ENCODE measurements around the gene SSR4.

Gene SSR4

DNA sequence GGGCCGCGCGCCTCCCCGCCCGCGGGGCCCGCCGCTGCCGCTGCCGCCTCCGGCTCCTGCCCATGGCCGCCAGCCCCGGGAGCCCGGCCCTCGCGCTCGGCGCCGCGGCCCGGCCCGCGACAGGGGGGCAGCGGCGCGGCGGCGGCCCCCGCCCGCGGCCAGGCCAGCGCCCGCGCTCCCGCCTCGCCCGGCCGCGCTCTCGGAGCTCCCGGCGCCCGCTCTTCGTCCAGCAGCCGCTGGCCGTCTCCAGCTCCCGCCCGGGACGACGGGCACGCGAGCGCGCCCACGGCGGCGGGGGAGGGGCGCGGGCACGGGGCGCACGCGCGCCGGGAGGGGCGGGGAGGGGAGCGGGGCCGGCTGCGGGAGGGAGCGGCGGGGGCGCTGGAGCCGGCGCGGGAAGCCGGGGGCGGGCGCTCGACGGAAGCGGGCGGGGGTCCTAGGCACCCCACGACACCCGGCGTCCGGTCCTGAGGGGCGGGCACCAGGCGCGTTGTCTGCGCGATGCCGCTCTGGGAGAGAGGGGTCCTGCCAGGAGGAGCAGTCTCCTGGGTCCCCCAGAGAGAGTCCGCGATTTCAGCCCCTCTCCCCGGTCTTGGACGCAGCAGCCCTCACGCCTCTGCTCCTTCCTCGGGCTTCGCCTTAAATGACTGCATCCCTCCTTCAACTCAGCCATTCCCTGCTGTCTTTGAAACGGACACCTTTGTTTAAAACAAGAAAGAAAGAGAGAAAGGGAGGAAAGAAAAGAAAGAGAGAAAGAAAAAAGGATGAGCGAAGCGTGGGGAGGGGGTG is 36.4 kb downstream of the SSR4 start:
- no peak for DNase-seq (ENCODE audit: low spot score)

- DNase-seq (ENCODE audit: low spot score), result no peak
Observed at GRCh38 chrX:153831429-153832150, 37.1 kb downstream of the SSR4 start.

DNA sequence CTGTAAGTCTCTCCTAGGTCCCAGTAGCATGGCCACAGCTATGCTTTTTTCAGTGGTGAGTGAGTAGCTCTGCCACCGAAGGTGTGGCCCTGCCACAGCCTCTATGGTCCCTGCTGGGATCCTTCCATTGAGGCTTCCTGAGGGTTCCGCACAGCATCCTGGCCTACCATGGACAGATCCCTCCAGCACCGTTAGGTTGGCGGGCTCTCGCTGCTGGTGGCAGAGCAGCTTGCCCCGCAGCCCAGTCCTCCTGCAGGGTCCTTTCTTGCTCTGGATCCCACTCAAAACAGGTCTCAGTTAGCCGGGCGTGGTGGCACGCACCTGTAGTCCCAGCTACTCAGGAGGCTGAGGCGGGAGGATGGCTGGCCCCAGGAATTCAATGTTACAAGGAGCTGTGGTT is 38.3 kb downstream of the SSR4 start:
- no peak for DNase-seq (ENCODE audit: low spot score)

GRCh38 chrX:153836921-153837320 is 42.5 kb downstream of the SSR4 start:
- DNase-seq (ENCODE audit: low spot score), result no peak

DNA sequence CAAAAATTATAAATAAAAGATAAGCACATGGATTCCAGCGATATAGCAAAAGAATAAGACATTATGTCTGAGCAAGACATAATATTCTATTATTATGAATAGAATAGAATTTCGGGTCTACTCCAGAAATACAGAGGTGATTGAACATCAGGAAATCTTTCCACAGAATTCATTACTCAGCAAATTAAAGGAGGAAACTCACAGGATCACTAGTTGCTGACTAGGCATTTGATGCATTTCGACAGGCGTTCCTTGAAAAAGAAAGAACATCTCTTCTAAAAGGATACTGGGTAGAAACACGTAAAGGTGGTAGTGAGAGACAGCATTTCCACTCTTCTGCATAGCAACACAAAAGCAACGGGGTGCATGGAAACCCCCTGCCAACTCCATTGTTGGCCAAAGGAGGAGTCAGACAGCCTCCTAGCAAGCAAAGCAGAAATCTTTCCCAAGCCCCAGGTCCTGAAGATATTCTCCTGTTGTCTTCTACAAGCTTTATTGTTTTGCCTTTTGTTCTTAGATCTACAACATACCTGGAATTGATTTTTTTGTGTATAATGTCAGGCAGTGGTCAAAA is 50.1 kb downstream of the SSR4 start:
- DNase-seq (ENCODE audit: low spot score), result no peak

DNA sequence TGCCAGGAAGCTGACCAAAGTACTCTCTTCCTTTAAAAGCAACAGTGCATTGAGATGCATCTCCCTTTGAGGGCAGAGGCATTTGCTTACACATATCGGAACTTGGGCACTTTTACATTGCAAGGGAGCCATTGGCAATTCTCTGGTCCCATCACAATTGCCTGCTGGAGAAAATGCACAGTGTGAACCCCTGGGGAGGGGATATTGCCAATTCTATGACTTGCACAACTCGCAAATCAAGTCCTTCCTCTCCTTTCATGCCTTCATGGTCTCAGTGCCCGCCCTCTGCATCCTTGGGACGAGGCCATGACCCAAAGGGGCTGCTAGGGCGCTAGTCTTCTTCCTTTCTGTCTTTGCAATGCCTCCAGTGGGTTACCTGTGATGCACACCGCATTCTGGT is 50.7 kb downstream of the SSR4 start:
- no peak for DNase-seq (ENCODE audit: low spot score)

DNA sequence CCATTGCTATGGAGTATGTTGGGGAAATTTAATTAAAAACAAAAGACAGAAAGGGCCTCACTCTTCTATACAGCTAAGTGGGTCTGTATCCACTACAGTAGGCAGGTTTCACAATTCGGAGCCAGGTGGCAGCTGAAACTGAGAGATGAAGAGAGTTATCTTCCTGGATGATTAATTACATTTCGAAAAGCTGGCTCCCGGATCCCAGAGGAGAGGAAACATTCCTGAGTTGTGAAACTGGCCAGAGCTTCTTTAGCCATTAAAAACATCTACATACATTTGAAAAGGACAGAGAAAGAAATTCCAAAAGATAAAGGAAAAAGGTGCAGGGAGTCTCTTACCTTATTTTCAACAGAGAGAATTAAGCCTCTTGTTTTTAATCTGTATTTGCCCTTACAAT is 51.4 kb downstream of the SSR4 start:
- DNase-seq (ENCODE audit: low spot score), result no peak

All from hematopoietic multipotent progenitor cell treated with erythropoietin and hydrocortisone succinate and interleukin-3 and kit ligand, for 15 days (in vitro differentiated cells).